Retinal pigment epithelial cell (primary cell): ENCODE data around the gene ZNF710.
A peak's percentile ranks its signal among the peaks of the same experiment; 100 is the strongest.
"Not testable (repeated sequence)": the region's sequence is repeated elsewhere in the genome, so short reads cannot be mapped to it uniquely, and the experiment has no call there.

ENCODE experiments used
- DNase-seq: peaks from one replicate; pipeline ENCODE4 v3.0.0-alpha.2; 2010; ENCODE audit warnings: low read depth
- H3K4me3 ChIP-seq: 2 replicates; pipeline ENCODE4 v1.5.1; 2011; ENCODE audit warnings: mild to moderate bottlenecking, low read length, control low read depth, moderate library complexity
- TF ChIP-seq, protein P1 (sequence below): conservative IDR thresholded peaks from 2 replicates; pipeline ENCODE4 v1.5.1; 2011; ENCODE audit warnings: low read depth, low read length, control low read depth, inconsistent platforms

ZNF710 gene

DNA sequence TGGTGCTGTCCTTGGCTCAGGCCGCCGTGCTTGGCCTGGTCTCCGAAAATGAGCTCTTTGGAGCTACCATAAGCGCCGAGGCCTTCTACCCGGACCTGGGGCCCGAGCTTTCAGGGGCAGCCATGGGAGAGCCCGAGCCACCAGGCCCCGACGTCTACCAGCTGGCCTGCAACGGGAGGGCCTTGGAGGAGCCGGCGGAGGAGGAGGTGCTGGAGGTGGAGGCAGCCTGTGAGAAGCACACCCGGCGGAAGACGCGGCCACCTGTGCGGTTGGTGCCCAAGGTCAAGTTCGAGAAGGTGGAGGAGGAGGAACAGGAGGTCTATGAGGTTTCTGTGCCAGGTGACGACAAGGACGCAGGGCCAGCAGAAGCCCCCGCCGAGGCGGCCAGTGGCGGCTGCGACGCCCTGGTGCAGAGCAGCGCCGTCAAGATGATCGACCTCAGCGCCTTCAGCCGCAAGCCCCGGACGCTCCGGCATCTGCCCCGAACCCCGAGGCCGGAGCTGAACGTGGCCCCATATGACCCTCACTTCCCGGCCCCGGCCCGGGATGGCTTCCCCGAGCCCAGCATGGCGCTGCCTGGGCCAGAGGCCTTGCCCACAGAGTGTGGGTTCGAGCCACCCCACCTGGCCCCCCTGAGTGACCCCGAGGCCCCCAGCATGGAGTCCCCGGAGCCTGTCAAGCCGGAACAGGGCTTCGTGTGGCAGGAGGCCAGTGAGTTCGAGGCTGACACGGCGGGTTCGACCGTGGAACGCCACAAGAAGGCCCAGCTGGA, 66.2 kb downstream of the ZNF710 start:
- TF ChIP-seq, protein P1, sequence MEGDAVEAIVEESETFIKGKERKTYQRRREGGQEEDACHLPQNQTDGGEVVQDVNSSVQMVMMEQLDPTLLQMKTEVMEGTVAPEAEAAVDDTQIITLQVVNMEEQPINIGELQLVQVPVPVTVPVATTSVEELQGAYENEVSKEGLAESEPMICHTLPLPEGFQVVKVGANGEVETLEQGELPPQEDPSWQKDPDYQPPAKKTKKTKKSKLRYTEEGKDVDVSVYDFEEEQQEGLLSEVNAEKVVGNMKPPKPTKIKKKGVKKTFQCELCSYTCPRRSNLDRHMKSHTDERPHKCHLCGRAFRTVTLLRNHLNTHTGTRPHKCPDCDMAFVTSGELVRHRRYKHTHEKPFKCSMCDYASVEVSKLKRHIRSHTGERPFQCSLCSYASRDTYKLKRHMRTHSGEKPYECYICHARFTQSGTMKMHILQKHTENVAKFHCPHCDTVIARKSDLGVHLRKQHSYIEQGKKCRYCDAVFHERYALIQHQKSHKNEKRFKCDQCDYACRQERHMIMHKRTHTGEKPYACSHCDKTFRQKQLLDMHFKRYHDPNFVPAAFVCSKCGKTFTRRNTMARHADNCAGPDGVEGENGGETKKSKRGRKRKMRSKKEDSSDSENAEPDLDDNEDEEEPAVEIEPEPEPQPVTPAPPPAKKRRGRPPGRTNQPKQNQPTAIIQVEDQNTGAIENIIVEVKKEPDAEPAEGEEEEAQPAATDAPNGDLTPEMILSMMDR = no peak
- no peak for DNase-seq
- H3K4me3 ChIP-seq = no peak overlapping the region

DNA sequence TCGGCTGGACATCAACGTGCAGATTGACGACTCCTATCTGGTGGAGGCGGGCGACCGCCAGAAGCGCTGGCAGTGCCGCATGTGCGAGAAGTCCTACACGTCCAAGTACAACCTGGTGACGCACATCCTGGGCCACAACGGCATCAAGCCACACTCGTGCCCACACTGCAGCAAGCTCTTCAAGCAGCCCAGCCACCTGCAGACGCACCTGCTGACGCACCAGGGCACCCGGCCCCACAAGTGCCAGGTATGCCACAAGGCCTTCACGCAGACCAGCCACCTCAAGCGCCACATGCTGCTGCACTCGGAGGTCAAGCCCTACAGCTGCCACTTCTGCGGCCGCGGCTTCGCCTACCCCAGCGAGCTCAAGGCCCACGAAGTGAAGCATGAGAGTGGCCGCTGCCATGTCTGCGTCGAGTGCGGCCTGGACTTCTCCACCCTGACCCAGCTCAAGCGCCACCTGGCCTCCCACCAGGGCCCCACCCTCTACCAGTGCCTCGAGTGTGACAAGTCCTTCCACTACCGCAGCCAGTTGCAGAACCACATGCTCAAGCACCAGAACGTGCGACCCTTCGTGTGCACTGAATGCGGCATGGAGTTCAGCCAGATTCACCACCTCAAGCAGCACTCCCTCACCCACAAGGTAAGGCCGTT, 67.0 kb downstream of the ZNF710 start:
- H3K4me3 ChIP-seq = no peak overlapping the region
- TF ChIP-seq, protein P1 = no peak
- no peak for DNase-seq

DNA sequence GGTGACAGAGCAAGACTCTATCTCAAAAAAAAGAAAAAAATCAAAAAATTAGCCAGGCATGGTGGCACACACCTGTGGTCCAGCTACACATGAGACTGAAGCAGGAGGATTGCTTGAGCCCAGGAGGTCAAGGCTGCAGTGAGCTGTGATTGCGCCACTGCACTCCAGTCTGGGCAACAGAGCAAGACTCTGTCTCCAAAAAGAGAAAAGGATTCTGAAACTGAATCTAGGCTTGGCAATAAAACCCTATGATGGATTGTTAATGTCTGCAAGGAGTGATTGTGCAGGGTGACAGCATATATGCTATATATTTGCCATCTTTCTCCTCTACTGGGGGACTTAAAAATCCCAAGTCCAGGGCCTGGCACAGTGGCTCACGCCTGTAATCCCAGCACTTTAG, 69.5 kb downstream of the ZNF710 start:
- DNase-seq, H3K4me3 ChIP-seq: not testable (repeated sequence)

DNA sequence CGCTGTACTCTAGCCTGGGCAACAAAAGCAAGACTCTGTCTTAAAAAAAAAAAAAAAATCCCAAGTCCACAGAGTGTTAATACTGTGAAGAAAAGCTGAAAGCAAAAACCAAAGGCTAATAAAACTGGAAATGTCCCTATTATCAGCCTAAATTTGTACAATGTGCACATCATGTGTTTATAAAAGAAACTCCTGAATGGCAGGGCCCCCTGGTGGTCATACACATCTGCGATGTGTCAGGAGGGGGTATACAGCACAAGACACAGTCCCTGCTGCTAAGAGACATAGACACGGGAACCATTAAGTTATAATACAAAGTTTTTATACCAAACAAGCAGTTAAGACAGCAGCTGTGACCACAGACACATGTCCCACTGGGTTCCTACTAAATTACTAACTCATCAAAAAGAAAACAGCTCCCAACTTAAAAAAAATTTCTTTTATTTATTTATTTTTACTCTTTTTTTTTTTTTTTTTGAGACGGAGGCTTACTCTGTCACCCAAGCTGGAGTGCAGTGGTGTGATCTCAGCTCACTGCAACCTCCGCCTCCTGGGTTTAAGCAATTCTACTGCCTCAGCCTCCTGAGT, 70.2 kb downstream of the ZNF710 start:
- DNase-seq = peak; percentile 54
- TF ChIP-seq, protein P1 = peak; percentile 92
- H3K4me3 ChIP-seq = no peak overlapping the region

DNA sequence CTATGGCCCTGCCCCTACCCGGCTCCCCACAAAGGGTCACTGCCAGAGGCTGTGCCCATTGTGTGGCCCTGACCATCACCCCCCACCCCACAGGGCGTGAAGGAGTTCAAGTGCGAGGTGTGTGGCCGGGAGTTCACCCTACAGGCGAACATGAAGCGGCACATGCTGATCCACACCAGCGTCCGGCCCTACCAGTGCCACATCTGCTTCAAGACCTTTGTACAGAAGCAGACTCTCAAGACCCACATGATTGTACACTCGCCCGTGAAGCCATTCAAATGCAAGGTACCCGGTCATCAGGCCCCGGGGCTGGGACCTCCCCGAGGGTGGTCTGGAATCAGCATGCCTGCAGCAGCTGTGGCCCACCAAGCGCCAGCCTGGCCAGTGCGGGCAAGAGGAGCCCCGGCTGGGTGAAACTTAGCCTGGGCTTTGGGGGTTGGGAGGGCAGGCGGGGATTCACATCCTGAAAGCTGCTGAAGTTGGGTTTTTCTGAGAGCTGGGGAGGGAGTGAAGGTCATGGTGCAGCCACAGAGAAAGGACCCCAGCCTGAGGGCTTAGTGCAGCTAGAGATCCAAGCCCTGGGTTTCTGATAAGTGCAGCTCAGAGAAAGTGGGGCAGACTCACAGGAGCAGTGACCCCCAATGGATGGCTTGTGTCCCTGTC, 72.0 kb downstream of the ZNF710 start:
- no peak for DNase-seq
- H3K4me3 ChIP-seq = no peak overlapping the region
- TF ChIP-seq, protein P1 = no peak

DNA sequence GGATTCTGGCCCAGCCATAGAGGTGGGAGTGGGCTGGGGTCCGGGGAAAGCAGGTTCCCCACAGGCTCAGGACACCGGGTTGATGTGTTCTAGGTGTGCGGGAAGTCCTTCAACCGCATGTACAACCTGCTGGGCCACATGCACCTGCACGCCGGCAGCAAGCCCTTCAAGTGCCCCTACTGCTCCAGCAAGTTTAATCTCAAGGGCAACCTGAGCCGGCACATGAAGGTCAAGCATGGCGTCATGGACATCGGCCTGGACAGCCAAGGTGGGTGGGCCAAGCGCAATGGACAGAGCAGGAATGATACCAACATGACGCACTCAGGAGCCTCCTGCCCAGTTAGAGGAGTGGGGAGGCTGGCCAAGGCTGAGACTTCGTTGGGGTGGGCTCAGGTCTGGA, 72.9 kb downstream of the ZNF710 start:
- DNase-seq = no peak
- TF ChIP-seq, protein P1 = no peak
- no peak overlapping the region for H3K4me3 ChIP-seq

DNA sequence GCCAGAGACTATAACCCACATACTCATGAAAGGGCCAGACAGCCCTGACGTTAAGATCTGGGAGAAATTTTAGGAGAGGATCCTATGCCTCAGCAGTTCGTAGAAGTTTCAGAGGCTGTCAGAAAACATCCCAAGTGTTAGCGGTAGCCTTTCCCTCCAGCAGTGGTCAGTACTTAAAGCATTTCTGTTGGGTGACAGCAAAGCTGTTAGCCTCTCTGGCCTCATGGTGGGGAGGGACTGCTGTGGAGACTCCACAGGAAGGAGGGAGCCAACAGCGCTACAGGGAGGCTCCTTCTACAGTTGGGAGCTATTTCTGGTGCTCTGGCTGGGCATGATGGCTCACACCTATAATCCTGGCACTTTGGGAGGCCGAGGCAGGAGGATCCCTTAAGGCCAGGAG, 73.8 kb downstream of the ZNF710 start:
- TF ChIP-seq, protein P1 = no peak
- H3K4me3 ChIP-seq = no peak overlapping the region
- DNase-seq = no peak
